GM12864 (cell line): ENCODE measurements around the gene FAT1.

Experiments used
- DNase-seq: peaks from one replicate; pipeline ENCODE4 v3.0.0-alpha.2; 2011; ENCODE audit warnings: low read depth
- H3K4me3 ChIP-seq: 2 replicates; pipeline ENCODE4 v1.5.1; 2011; ENCODE audit warnings: mild to moderate bottlenecking, low read depth, low read length, control low read depth
- CTCF ChIP-seq: IDR thresholded peaks from 2 replicates; pipeline ENCODE4 v1.5.1; 2011; ENCODE audit warnings: low read depth, mild to moderate bottlenecking, moderate library complexity, low read length, control low read depth, inconsistent platforms; ENCODE audit errors: missing control alignments

The FAT1 gene

GRCh38 chr4:186621959-186622553 lies 101.6 kb downstream of the FAT1 start:
- H3K4me3 ChIP-seq: no peak overlapping the region
- DNase-seq: no peak
- TF ChIP-seq CTCF: no peak

GRCh38 chr4:186619088-186619487 lies 104.6 kb downstream of the FAT1 start:
- DNase-seq: no peak
- TF ChIP-seq CTCF: no peak
- no peak overlapping the region for H3K4me3 ChIP-seq

- H3K4me3 ChIP-seq: no peak overlapping the region
- TF ChIP-seq CTCF: no peak
- DNase-seq: no peak
These were observed 105.7 kb downstream of the FAT1 start for GRCh38 chr4:186617921-186618320.

GRCh38 chr4:186607490-186607889 lies 116.2 kb downstream of the FAT1 start:
- no peak for TF ChIP-seq CTCF
- no peak overlapping the region for H3K4me3 ChIP-seq
- DNase-seq: no peak

GRCh38 chr4:186606591-186606992 lies 117.1 kb downstream of the FAT1 start:
- DNase-seq: no peak
- no peak for TF ChIP-seq CTCF

GRCh38 chr4:186605261-186605865 lies 118.3 kb downstream of the FAT1 start:
- no peak for TF ChIP-seq CTCF
- no peak for DNase-seq
- no peak overlapping the region for H3K4me3 ChIP-seq

More at GRCh38 chr4:186606591-186606992, 117.1 kb downstream of the FAT1 start:
- H3K4me3 ChIP-seq: no peak overlapping the region
